NT2/D1 (cell line): ENCODE measurements around the gene NTHL1.

Experiments
- DNase-seq: peaks from one replicate; pipeline ENCODE4 v3.0.0-alpha.2; 2011; ENCODE audit warnings: low read depth, low spot score
- H3K27me3 ChIP-seq: 2 replicates; pipeline ENCODE4 v1.6.0; 2011; ENCODE audit warnings: mild to moderate bottlenecking; ENCODE audit not compliant: insufficient read length, insufficient read depth
- H3K36me3 ChIP-seq: 2 replicates; pipeline ENCODE4 v1.6.1; 2011; ENCODE audit warnings: mild to moderate bottlenecking, low read length, mixed read lengths; ENCODE audit not compliant: insufficient read depth, insufficient read length
- H3K4me1 ChIP-seq: 2 replicates; pipeline ENCODE4 v1.5.1; 2011; ENCODE audit not compliant: insufficient read depth, insufficient read length
- H3K4me3 ChIP-seq: 2 replicates; pipeline ENCODE4 v1.5.1; 2011; ENCODE audit warnings: low read depth; ENCODE audit not compliant: insufficient read length
- H3K9ac ChIP-seq: 2 replicates; pipeline ENCODE4 v1.6.0; 2011; ENCODE audit warnings: low read depth; ENCODE audit not compliant: insufficient read length
- H3K9me3 ChIP-seq: 2 replicates; pipeline ENCODE4 v1.5.1; 2011; ENCODE audit warnings: mild to moderate bottlenecking, low read length; ENCODE audit not compliant: insufficient read depth
- SUZ12 ChIP-seq: IDR thresholded peaks from 2 replicates; pipeline ENCODE4 v1.6.1; 2011; ENCODE audit not compliant: insufficient read length, insufficient read depth; ENCODE audit errors: extremely low read depth
- YY1 ChIP-seq: IDR thresholded peaks from 2 replicates; pipeline ENCODE4 v1.6.1; 2011; ENCODE audit not compliant: insufficient read length, insufficient read depth
- ZNF274 ChIP-seq: IDR thresholded peaks from 2 replicates; pipeline ENCODE4 v1.6.1; 2011; ENCODE audit warnings: mild to moderate bottlenecking, low read depth, low read length

The NTHL1 gene

DNA sequence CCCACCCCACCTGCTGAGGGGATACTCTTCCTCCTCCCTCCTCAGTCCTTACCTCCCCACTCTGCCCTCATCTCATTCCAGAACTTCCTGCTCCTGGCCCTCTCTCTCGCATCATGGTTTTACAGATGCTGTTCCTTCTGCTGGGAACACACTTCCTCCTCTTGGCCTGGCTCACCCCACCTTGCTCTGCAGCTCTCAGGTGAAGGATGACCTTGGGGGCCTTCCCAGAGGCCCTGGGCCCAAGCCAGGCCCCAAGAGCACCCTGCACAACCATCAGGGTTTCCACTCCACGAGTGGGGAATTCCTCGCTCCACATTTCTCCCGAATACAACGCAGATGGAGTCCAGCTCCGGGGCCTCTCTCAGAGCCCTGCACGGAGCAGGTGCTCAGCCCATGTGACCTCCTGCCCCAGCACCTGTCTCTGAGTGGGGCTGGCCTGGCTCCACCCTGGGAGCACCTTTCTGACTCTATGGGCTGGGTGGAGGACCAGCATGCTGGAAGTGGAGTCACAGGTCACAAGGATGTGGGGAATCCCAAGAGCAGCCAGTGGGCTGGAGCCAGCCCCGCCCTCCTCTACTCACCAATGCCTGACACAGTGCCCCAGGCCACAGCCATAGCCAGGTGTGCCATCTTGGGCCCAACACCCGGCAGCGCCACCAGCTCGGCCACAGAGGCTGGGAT, 4.5 kb downstream of the NTHL1 start:
- no peaks in the 10 kb centered on the region for H3K27me3 ChIP-seq
- H3K4me3 ChIP-seq, result no peak overlapping the region
- peaks cover 31% of the 10 kb centered on the region for H3K4me1 ChIP-seq
- H3K9me3 ChIP-seq, result no peaks in the 10 kb centered on the region
- TF ChIP-seq YY1, result no peak
- TF ChIP-seq ZNF274, result no peak
- TF ChIP-seq SUZ12, result no peak
- no peak for DNase-seq
- peak overlapping the region; percentile 32 for H3K9ac ChIP-seq
- H3K36me3 ChIP-seq, result peaks cover 37% of the 10 kb centered on the region

DNA sequence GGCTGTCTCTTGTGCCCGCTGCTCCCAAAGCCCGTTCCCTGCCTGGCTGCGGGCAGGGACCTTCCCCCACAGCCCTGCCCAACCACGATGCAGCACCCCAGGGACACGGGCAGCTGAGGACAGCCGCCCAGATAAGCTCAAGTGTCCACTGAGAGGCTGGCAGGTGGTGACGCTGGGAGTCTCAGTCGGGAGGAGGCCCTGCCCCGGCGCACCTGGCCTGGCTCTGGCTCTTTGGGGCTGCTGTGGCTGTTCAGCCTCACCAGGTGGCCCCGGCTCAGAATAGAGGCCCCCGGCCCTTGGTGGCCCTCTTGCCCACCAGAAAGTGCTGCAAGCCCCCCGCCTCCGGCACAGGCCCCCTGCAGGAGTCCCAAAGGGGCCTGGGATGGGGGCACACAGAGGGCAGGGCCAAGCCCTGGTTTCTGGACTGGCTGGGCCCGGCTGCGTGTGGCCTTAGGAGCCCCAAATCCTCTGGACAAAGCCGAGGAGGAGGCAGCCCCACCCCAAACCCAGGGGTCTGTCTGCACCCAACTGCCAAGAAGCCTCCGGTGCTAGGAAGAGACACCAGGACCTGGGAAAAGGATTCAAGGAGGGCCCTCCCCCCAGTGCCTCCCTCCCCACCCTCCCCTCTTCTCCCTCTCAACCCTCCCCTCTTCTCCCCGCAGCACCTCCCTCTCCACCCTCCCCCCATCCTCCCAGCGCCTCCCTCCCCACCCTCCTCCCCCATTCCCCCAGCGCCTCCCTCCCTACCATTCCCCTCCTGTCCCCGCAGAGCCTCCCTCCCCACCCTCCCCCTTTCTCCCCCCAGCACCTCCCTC, 5.3 kb downstream of the NTHL1 start:
- H3K9me3 ChIP-seq, result no peaks in the 10 kb centered on the region
- peaks cover 43% of the 10 kb centered on the region for H3K36me3 ChIP-seq
- H3K9ac ChIP-seq, result peak overlapping the region; percentile 72
- no peak overlapping the region for H3K4me3 ChIP-seq
- TF ChIP-seq ZNF274, result no peak
- no peak for TF ChIP-seq SUZ12
- TF ChIP-seq YY1, result no peak
- H3K4me1 ChIP-seq, result peaks cover 31% of the 10 kb centered on the region
- no peak for DNase-seq
- H3K27me3 ChIP-seq, result no peaks in the 10 kb centered on the region

DNA sequence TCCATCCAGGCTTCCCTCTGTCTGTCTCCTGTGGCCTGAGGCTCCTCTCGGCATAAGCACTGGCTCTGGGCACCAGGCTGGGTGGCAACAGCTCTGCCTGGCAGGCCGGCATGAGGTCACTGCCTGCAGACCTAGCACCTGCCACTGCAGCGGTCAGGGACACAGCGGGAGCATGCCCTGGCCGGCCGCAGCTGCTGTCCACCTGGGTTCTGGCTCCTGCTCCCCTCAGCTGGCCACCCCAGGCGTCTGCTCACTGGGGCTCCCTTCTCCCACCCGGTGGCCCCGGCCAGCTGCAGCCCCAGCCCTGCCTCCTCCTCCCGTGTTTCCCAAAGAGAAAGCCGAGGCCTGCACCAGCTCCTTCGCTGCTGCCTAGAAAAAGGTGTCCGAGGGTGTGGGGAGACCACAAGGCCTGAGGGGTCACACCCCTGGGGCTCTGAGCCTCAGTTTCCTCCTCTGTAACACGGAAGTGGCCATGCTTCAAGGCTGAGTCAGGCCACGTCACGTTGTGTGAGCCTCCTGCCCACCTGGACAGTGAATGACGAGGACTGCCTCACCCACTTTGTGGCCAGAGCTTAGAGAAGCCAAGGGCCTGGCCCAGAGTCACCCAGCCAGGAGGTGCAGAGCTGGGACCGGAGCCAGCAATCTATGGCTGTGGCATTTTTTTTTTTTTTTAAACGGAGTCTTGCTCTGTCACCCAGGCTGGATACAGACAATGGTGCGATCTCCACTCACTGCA, 6.7 kb downstream of the NTHL1 start:
- TF ChIP-seq SUZ12 (no peak), YY1 (no peak), ZNF274 (no peak)
- H3K36me3 ChIP-seq, result peaks cover 51% of the 10 kb centered on the region
- H3K4me1 ChIP-seq, result peaks cover 37% of the 10 kb centered on the region
- H3K9ac ChIP-seq, result peak overlapping the region; percentile 38
- no peak overlapping the region for H3K4me3 ChIP-seq
- no peaks in the 10 kb centered on the region for H3K27me3 ChIP-seq
- DNase-seq, result no peak
- H3K9me3 ChIP-seq, result no peaks in the 10 kb centered on the region

DNA sequence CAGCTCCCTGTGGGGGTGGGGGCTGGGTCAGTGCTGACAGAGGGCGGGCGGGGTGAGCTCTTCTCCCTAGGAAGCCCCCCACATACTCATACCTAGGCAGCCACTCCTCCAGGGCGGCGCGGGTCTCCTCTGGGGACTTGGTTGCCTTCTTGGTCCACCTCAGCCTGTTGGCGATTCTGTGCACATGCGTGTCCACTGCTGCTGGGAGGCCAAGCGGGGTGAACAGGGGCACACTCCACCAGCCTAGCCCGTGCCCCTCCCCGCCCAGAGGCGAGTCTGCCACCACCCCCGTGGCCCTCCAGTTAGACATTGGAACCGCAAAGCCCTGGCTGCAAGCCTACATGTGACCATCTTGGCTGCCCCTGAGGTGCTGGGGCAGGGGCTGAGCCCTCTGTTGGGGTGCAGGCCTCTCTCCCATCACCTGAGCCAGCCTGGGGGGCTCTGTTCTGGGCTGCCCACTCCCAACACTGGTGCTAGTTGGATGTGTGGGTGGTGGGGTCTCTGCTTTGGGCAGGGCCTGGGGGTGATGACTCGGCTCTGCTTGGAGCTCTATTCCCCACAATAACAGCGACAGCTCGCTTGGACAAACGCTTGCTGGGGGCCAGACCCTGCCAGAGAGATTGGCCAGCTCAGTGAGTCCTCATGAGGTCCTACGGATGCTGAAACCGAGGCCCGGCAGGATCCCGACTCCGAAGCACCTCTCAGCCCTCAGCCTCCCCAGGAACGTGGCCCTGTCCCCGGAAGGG, 7.4 kb downstream of the NTHL1 start:
- H3K27me3 ChIP-seq, result no peaks in the 10 kb centered on the region
- peaks cover 44% of the 10 kb centered on the region for H3K4me1 ChIP-seq
- H3K9ac ChIP-seq, result peak overlapping the region; percentile 38
- H3K36me3 ChIP-seq, result peaks cover 48% of the 10 kb centered on the region
- H3K4me3 ChIP-seq, result no peak overlapping the region
- DNase-seq, result no peak
- H3K9me3 ChIP-seq, result no peaks in the 10 kb centered on the region
- TF ChIP-seq YY1, result no peak
- TF ChIP-seq ZNF274, result no peak
- TF ChIP-seq SUZ12, result no peak

DNA sequence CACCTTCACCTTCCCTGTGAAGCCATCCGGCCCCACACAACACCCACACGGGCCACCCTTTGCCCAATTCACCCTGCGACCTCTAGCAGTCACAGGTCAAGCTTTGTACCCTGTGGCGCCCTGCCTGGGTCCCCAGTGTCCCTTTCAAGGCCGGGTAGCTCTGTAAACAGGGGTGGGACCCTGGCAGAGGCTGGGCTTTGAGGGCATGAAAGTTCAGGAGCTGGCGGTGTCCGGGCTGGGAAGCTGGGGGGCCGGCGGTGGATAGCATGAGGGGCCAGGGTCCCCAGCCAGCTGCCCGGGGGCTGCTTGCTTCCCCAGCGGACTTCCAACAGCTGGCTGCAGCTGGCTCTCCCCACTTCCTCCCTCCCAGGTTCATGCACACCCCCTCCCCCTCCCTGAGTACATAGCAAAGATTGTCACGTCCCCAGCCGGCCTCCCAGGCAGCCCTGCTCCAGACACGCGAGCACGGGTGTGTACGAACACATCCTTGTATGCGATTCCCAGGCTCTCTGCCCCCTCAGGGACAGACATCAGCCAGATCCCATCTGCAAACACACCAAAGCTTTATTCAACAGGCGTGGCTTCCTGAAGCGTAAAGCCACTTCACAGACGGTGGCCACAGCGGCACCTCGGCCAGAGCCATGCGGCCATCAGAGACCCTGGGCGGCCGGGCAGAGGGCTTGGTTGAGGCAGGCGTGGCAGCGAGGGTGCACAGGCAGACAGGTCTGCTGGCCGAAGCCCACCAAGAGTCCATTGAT, 8.2 kb downstream of the NTHL1 start:
- Histone ChIP-seq H3K4me3 (no peak overlapping the region), H3K9ac (peak overlapping the region; percentile 69), H3K36me3 (peaks cover 43% of the 10 kb centered on the region), H3K4me1 (peaks cover 51% of the 10 kb centered on the region), H3K27me3 (no peaks in the 10 kb centered on the region), H3K9me3 (no peaks in the 10 kb centered on the region)
- TF ChIP-seq SUZ12 (no peak), ZNF274 (no peak), YY1 (no peak)
- DNase-seq, result no peak
